SK-N-MC (cell line): ENCODE measurements around the gene PCBP1.

Source experiments
- EZH2 ChIP-seq: fragments of 200-600 bp; sonication (generic); IDR thresholded peaks from one replicate; pipeline ENCODE4 v1.6.1; 2017; ENCODE audit warnings: antibody characterized with exemption
- FOXP2 ChIP-seq: optimal IDR thresholded peaks from 2 replicates; pipeline ENCODE3; 2011; ENCODE audit warnings: mild to moderate bottlenecking, moderate library complexity; ENCODE audit not compliant: insufficient read depth; ENCODE audit errors: extremely low read length, control extremely low read depth
- POLR2AphosphoS5 ChIP-seq: IDR thresholded peaks from 2 replicates; pipeline ENCODE4 v1.6.1; 2012; ENCODE audit warnings: mild to moderate bottlenecking, low read depth, low read length, borderline replicate concordance

DNA sequence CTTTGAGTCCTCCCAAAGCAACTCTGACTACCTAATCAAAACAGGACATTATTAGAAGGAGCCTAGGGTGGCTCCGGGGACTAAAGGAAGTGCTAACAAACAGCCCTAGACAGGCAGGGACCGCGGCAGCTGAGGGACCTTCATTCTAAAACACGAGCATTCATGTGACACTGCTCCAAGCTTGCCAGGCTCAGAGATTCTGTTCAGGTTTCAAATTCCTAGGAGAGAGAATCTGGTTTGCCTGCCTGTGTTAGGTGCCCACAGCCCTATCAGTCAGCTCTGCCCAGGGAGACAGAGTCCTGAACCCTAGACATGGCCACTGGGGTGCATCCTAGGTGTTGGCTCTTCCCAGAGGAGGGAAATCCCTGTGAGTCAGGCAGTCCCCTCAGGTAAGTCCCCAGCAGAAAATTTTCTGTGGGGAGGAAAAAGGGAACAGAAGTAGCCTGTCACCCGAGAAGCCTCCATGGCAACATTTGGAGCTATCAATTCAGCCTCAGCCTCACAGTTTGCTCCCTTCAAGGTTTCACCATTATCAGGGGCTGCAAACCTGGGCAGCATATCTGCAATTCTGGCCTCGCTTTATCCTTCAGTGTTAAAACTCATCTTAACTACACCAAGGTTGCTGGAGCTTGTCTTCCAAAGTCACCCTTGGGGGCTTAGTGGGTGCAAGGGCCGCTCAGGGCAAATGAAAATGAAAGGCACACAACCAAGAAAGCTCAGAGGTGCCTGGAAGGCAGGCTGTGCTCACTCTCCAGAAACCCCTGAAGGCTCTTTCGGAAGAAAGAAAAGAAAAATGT is 28.6 kb downstream of the PCBP1 start:
- no peak for TF ChIP-seq EZH2
- no peak for TF ChIP-seq POLR2AphosphoS5
- TF ChIP-seq FOXP2 = no peak
